MM.1S (cell line): ENCODE measurements around the gene NDUFB2.

Experiments
- DNase-seq: peaks from one replicate; pipeline ENCODE4 v3.0.0-alpha.2; 2015
- H2AFZ ChIP-seq: fragments of 300-600 bp; sonication (generic); 2 replicates; pipeline ENCODE4 v1.6.0; 2016; ENCODE audit warnings: antibody characterized with exemption, low read length
- H3F3A ChIP-seq: fragments of 300-600 bp; sonication (generic); 2 replicates; pipeline ENCODE4 v1.6.1; 2016; ENCODE audit warnings: mild to moderate bottlenecking, antibody characterized with exemption, low read length, moderate library complexity, mixed read lengths; ENCODE audit not compliant: insufficient read depth
- H3K27ac ChIP-seq: fragments of 300-600 bp; sonication (generic); 2 replicates; pipeline ENCODE4 v1.5.1; 2016; ENCODE audit warnings: mild to moderate bottlenecking, low read length
- H3K27me3 ChIP-seq: fragments of 300-600 bp; sonication (generic); replicated peaks from 2 replicates; pipeline ENCODE4 v1.6.0; 2016; ENCODE audit warnings: low read length; ENCODE audit not compliant: insufficient read depth
- H3K36me3 ChIP-seq: fragments of 300-600 bp; sonication (generic); replicated peaks from 2 replicates; pipeline ENCODE4 v1.6.1; 2016; ENCODE audit warnings: mild to moderate bottlenecking, low read length, mixed read lengths; ENCODE audit not compliant: insufficient read depth
- H3K4me1 ChIP-seq: fragments of 300-600 bp; sonication (generic); 2 replicates; pipeline ENCODE4 v1.6.1; 2016; ENCODE audit warnings: low read length, mixed read lengths
- H3K4me2 ChIP-seq: fragments of 300-600 bp; sonication (generic); 2 replicates; pipeline ENCODE4 v1.6.0; 2016; ENCODE audit warnings: low read depth, low read length
- H3K4me3 ChIP-seq: fragments of 300-600 bp; sonication (generic); 2 replicates; pipeline ENCODE4 v1.5.1; 2016; ENCODE audit warnings: low read length, mixed read lengths
- H3K79me2 ChIP-seq: fragments of 300-600 bp; sonication (generic); 2 replicates; pipeline ENCODE4 v1.6.1; 2016; ENCODE audit warnings: mixed run types, low read length, mixed read lengths
- H3K9ac ChIP-seq: fragments of 300-600 bp; sonication (generic); 2 replicates; pipeline ENCODE4 v1.6.1; 2016; ENCODE audit warnings: low read length, mixed read lengths
- H3K9me2 ChIP-seq: fragments of 300-600 bp; sonication (generic); replicated peaks from 2 replicates; pipeline ENCODE4 v1.6.1; 2016; ENCODE audit warnings: mild to moderate bottlenecking, low read length, mixed read lengths; ENCODE audit not compliant: insufficient read depth
- H3K9me3 ChIP-seq: fragments of 300-600 bp; sonication (generic); replicated peaks from 2 replicates; pipeline ENCODE4 v1.6.1; 2016; ENCODE audit warnings: mild to moderate bottlenecking, low read length, mixed read lengths; ENCODE audit not compliant: insufficient read depth
- H4K20me1 ChIP-seq: fragments of 300-600 bp; sonication (generic); 2 replicates; pipeline ENCODE4 v1.6.1; 2016; ENCODE audit warnings: mild to moderate bottlenecking, low read length, moderate library complexity, mixed read lengths; ENCODE audit not compliant: insufficient read depth
- CTCF ChIP-seq: fragments of 300-600 bp; sonication (generic); IDR thresholded peaks from 2 replicates; pipeline ENCODE4 v1.5.1; 2016; ENCODE audit warnings: antibody characterized with exemption, low read length, mixed read lengths
- EZH2 ChIP-seq: fragments of 300-600 bp; sonication (generic); optimal IDR thresholded peaks from 2 replicates; pipeline ENCODE3; 2017; ENCODE audit warnings: low read depth, mild to moderate bottlenecking, antibody characterized with exemption, low read length, mixed read lengths
- EZH2phosphoT487 ChIP-seq: fragments of 300-600 bp; sonication (generic); IDR thresholded peaks from 2 replicates; pipeline ENCODE4 v1.6.1; 2018; ENCODE audit warnings: antibody characterized with exemption, low read length

NDUFB2 gene

DNA sequence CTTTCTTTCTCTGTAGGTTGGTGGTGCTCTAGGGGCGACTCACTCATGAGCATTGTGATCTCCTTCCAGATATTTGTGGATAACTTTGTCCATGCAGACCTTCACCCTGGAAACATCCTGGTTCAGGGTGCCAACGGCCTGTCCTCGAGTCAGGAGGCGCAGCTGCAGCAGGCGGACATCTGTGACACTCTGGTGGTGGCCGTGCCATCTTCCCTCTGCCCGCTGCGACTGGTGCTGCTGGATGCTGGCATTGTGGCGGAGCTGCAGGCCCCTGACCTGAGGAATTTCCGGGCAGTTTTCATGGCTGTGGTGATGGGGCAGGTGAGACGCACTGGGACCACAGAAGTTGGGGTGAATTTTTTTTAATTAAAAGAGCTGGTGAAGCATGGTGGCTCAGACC lies 9.6 kb upstream of the NDUFB2 start:
- H3K9me3 ChIP-seq = no peaks in the 10 kb centered on the region
- no peak overlapping the region for H3K4me2 ChIP-seq
- H3K9ac ChIP-seq = no peak overlapping the region
- no peaks in the 10 kb centered on the region for H3F3A ChIP-seq
- H2AFZ ChIP-seq = no peak overlapping the region
- H3K9me2 ChIP-seq = no peaks in the 10 kb centered on the region
- no peaks in the 10 kb centered on the region for H4K20me1 ChIP-seq
- no peak for TF ChIP-seq CTCF
- TF ChIP-seq EZH2phosphoT487 = no peak
- TF ChIP-seq EZH2 = no peak
- no peaks in the 10 kb centered on the region for H3K4me1 ChIP-seq
- no peaks in the 10 kb centered on the region for H3K27me3 ChIP-seq
- H3K27ac ChIP-seq = no peak overlapping the region
- no peaks in the 10 kb centered on the region for H3K36me3 ChIP-seq
- no peak overlapping the region for H3K4me3 ChIP-seq
- DNase-seq = no peak
- no peaks in the 10 kb centered on the region for H3K79me2 ChIP-seq

- H3K27ac ChIP-seq = no peak overlapping the region
- no peaks in the 10 kb centered on the region for H3K36me3 ChIP-seq
Observed at GRCh38 chr7:140688341-140688740, 8.2 kb upstream of the NDUFB2 start.

DNA sequence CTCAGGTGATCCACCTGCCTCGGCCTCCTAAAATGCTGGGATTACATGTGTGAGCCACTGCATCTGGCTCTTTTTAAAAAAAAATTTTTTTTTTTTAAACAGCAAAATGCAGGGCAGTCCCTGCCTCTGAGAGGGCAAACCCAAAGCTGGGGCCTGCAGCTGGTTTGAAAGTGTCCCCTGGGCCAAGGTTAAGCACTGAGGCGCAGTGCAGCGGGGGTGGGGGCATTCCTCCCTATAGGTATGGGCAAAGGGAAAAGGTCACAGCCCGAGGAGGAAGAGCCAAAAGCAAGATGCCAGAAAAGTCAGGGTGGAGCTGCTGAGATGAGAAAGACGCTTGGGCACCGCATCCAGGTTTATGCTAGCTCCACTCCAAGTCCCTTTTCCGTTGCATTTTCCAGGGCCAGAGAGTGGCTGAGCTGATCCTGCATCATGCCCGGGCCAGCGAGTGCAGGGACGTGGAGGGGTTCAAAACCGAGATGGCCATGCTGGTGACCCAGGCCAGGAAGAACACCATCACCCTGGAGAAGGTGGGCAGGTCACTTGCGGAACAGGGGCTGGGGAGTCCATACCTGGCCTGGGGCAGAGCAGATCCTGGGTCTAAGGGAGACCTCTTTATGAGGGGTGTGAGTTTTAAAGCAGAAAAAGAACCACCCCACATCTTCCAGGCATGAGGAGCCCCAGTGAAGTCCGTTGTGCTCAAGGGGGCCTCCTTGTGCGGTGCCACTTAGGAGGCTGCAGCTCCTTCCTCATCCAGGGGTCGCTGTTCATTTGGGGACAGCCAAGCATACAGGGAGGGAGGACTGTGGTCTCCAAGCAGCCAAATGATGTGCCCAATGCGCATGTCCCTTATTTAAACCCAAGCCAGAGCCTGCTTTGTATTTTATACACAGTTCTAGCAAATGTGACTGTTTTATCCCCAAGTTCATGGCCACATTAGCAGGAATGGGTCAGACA lies 7.0 kb upstream of the NDUFB2 start:
- H4K20me1 ChIP-seq = no peaks in the 10 kb centered on the region
- no peaks in the 10 kb centered on the region for H3K9me3 ChIP-seq
- TF ChIP-seq EZH2 (no peak), CTCF (no peak), EZH2phosphoT487 (no peak)
- no peak overlapping the region for H3K4me3 ChIP-seq
- H3F3A ChIP-seq = no peaks in the 10 kb centered on the region
- H3K27me3 ChIP-seq = no peaks in the 10 kb centered on the region
- no peaks in the 10 kb centered on the region for H3K36me3 ChIP-seq
- H3K27ac ChIP-seq = no peak overlapping the region
- no peak overlapping the region for H3K4me2 ChIP-seq
- no peak overlapping the region for H2AFZ ChIP-seq
- no peak for DNase-seq
- H3K4me1 ChIP-seq = no peaks in the 10 kb centered on the region
- H3K9me2 ChIP-seq = no peaks in the 10 kb centered on the region
- no peaks in the 10 kb centered on the region for H3K79me2 ChIP-seq
- no peak overlapping the region for H3K9ac ChIP-seq

More at GRCh38 chr7:140688341-140688740, 8.2 kb upstream of the NDUFB2 start:
- H3K79me2 ChIP-seq = no peaks in the 10 kb centered on the region
- H3K4me2 ChIP-seq = no peak overlapping the region
- H2AFZ ChIP-seq = no peak overlapping the region
- no peaks in the 10 kb centered on the region for H3K9me2 ChIP-seq
- no peak overlapping the region for H3K9ac ChIP-seq
- DNase-seq = no peak
- H3K4me1 ChIP-seq = no peaks in the 10 kb centered on the region
- TF ChIP-seq EZH2phosphoT487 (no peak), CTCF (no peak), EZH2 (no peak)
- H4K20me1 ChIP-seq = no peaks in the 10 kb centered on the region
- H3F3A ChIP-seq = no peaks in the 10 kb centered on the region
- no peaks in the 10 kb centered on the region for H3K9me3 ChIP-seq
- H3K27me3 ChIP-seq = no peaks in the 10 kb centered on the region
- no peak overlapping the region for H3K4me3 ChIP-seq
